B cell (primary cell): ENCODE data around the gene GRIPAP1.

ENCODE experiments used
- CTCF ChIP-seq: fragments of 200-600 bp; IDR thresholded peaks from one replicate; pipeline ENCODE4 v1.8.0; 2022; ENCODE audit warnings: antibody characterized with exemption, mild to moderate bottlenecking
- EZH2 ChIP-seq: IDR thresholded peaks from 2 replicates; pipeline ENCODE4 v1.6.1; 2012; ENCODE audit warnings: borderline replicate concordance, low read depth, mild to moderate bottlenecking, moderate library complexity, low read length; ENCODE audit not compliant: insufficient read depth, poor library complexity, severe bottlenecking

GRCh38 chrX:48996969-48997368 is 5.1 kb downstream of the GRIPAP1 start:
- TF ChIP-seq CTCF (no peak), EZH2 (no peak)
